ENCODE data around the gene C1S.

GRCh38 chr12:7102582-7102981 lies 42.1 kb downstream of the C1S start:
- no peak for TF ChIP-seq CTCF (IDR thresholded peaks at IDR 0.05)
- TF ChIP-seq EZH2 (IDR thresholded peaks at IDR 0.05): no peak
- no peak for TF ChIP-seq EZH2phosphoT487 (IDR thresholded peaks at IDR 0.05)

All from neural progenitor cell (in vitro differentiated cells).